ENCODE measurements around the gene PSMG4. TPM values are rescaled to one million over a fixed set of nuclear protein-coding genes. Genes with fewer than 3 reads are reported as not detected.

The PSMG4 gene
- total and polyA plus RNA-seq, 9 of the 15 experiments (the other 6 are each of a cell fraction or from before 2014, with no cell fraction given) = 12.9 to 185 (median 52.0) TPM

- TF ChIP-seq AFF4 (CRISPR knock-in tag; IDR thresholded peaks at IDR 0.05) (no peak), EHMT2 (IDR thresholded peaks at IDR 0.05) (no peak), HDAC6 (IDR thresholded peaks at IDR 0.05; ENCODE audit: low read depth, low read length) (no peak), FOXK1 (CRISPR knock-in tag; IDR thresholded peaks at IDR 0.05; ENCODE audit: borderline replicate concordance) (no peak), MCM5 (IDR thresholded peaks at IDR 0.05; ENCODE audit: low read depth) (no peak), ZNF609 (CRISPR knock-in tag; IDR thresholded peaks at IDR 0.05; ENCODE audit: borderline replicate concordance) (no peak), ZNF175 (CRISPR knock-in tag; IDR thresholded peaks at IDR 0.05; ENCODE audit: low read depth) (peak; percentile 74), USF1 (CRISPR knock-in tag; IDR thresholded peaks at IDR 0.05) (no peak), HDGF (IDR thresholded peaks at IDR 0.05) (no peak), CEBPZ (IDR thresholded peaks at IDR 0.05; ENCODE audit: borderline replicate concordance, low read depth, low read length) (no peak), RBM14 (IDR thresholded peaks at IDR 0.05; ENCODE audit: borderline replicate concordance, insufficient read depth, low read depth, low read length) (no peak), ZHX1 (conservative IDR thresholded peaks at IDR 0.05; ENCODE audit: low read length) (no peak)
These were observed 33.2 kb downstream of the PSMG4 start (continued) for GRCh38 chr6:3291987-3292386.
